Bone marrow (tissue), 2 donors: ENCODE measurements around the gene NANP.
"Not testable (repeated sequence)": the region's sequence is repeated elsewhere in the genome, so short reads cannot be mapped to it uniquely, and the experiment has no call there.

Source experiments
- DNase-seq, 2 donors: peaks; one replicate each; lab custom pipeline; 2025; lab: John Stamatoyannopoulos, UW

The NANP gene

DNA sequence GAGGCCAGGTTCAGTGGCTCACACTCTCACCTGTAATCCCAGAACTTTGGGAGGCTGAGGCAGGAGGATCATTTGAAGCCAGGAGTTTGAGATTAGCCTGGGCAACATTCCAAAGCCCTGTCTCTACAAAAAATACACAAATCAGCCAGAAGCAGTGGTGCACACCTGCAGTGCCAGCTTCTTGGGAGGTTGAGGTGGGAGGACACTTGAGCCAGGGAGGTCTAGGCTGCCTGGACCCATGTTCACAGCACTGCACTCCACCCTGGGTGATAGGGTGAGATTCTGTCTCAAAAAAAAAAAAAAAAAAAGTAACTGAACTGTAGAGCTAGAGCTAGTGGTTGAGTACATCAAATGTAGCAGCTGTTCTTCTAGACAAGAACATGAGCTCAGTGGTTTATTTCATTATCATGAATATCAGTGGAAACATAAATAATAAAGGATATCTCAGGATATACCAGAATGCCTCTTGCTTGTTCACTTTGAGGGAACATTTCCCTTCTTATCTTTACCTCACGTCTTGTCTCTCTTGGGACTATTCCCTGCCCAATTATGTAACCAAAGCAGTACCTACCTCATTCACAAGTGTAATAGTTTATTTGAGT is 17.6 kb downstream of the NANP start:
- DNase-seq = no peak

GRCh38 chr20:25605148-25605547 is 18.7 kb downstream of the NANP start:
- no peak for DNase-seq

GRCh38 chr20:25604611-25605010 is 19.2 kb downstream of the NANP start:
- DNase-seq = no peak

GRCh38 chr20:25602914-25603309 is 20.9 kb downstream of the NANP start:
- DNase-seq = not testable (repeated sequence)

DNA sequence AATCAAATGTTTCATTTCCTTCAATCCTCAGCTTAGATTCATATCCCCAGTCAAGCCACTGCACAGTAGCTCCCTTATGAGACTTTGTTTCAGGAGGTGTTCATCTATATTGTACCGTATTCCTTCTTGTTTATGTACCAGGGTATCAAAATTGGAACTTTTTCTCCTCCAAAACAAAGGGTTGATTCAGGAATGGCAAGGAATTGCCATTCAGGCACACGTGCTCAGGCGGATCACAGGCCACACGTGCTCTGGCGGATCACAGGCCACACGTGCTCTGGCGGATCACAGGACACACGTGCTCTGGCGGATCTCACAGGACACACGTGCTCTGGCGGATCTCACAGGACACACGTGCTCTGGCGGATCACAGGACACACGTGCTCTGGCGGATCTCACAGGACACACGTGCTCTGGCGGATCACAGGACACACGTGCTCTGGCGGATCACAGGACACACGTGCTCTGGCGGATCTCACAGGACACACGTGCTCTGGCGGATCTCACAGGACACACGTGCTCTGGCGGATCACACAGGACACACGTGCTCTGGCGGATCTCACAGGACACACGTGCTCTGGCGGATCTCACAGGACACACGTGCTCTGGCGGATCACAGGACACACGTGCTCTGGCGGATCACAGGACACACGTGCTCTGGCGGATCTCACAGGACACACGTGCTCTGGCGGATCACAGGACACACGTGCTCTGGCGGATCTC is 21.5 kb downstream of the NANP start:
- not testable (repeated sequence) for DNase-seq

- no peak for DNase-seq
Measured at GRCh38 chr20:25601659-25602058, 22.2 kb downstream of the NANP start.

DNA sequence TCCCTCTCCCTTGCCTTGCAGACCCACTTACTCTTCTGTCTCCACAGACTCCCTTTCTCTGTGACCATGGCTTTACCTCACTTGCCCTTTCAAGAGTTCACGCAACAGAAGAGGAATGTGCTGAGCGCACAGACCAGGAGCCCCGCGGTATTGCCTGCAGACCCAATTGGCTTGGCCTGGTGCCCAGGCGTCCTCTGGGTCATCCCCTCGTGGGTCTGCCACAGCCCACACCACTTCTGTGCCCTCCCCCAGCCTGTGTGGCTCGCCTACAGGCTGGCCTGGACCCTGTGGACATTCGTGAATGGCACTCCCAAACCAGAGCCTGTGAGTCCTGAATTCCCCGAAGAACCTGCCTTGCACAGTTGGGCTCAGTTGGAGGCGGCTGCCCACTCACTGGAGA is 23.2 kb downstream of the NANP start:
- DNase-seq = no peak

GRCh38 chr20:25592135-25592852 is 31.5 kb downstream of the NANP start:
- DNase-seq = no peak

- not testable (repeated sequence) for DNase-seq
Measured at GRCh38 chr20:25590778-25591177, 33.0 kb downstream of the NANP start.

DNA sequence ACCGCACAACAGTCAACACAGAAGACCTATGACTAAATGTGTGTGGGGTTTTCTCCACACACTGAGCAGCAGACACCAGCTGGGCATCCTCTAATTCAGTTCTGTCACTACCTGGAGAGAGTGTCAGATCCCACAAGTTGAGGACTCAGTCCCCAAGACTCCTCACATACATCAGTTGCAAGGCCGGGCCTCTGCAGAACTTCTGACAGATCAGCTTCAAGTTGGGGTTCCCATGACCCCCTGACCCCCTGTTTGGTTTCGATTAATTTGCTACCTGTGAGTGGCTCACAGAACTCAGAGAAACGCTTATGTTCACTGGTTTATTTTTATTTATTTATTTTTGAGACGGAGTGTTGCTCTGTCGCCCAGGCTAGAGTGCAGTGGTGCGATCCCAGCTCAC is 35.3 kb downstream of the NANP start:
- DNase-seq = no peak

- DNase-seq = no peak
Measured at GRCh38 chr20:25587536-25587935, 36.3 kb downstream of the NANP start.

DNA sequence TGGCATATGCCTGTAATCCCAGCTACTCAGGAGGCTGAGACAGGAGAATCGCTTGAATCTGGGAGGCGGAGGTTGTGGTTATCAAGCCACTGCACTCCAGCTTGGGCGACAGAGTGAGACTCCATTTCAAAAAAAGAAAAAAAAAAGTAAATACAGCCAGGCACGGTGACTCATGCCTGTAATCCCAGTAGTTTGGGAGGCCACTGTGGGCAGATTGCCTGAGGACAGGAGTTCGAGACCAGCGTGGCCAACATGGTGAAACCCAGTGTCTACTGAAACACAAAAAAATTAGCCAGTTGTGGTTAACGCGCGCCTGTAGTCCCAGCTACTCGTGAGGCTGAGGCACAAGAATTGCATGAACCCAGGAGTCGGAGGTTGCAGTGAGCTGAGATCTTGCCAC is 36.9 kb downstream of the NANP start:
- no peak for DNase-seq

DNA sequence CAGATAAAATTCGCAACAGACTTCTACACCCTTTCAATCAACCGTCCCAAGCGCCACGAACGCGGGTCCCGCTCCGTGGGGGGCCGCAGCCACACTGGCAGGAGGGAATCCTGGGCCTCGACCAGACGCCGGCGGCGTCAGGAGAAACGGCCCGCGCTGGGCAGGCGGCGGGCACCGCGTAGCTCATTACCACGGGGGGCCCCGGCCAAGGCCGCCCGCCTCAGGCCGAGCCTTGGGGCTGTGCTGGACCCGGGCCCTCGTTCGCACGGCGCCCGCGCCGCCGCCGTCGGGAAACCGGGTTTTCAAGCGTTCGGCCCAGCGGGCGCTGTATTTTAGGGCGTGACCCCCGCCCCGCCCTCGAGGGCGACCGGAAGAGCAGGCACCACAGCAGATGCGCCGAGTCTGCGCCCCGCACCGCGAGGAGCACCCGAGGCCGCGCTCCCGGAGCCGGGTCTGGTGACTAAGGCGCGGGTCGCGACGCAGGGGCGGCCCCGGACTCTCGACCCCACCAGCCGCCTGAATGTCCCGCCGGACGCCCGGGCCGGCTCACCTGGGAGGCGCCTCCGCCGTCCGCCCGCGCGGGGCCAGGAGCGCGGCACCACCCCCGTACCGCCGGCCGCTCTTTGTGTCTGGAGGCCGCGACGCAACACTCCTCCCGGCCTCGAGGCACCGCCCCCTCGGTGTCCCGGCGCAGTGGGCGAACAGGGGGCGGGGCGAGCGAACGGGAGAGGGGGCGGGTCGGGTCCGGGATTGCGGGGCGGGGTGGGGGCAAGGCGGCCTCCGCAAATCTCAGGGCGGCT is 38.7 kb downstream of the NANP start, which contains the start of gene NINL:
TSS of gene NINL (minus strand) at position 627 of the 800 bp plus-strand sequence. CDS start 58,944 bp downstream, outside the sequence.
- DNase-seq = no peak

GRCh38 chr20:25583607-25584006 is 40.2 kb downstream of the NANP start:
- DNase-seq = not testable (repeated sequence)

DNA sequence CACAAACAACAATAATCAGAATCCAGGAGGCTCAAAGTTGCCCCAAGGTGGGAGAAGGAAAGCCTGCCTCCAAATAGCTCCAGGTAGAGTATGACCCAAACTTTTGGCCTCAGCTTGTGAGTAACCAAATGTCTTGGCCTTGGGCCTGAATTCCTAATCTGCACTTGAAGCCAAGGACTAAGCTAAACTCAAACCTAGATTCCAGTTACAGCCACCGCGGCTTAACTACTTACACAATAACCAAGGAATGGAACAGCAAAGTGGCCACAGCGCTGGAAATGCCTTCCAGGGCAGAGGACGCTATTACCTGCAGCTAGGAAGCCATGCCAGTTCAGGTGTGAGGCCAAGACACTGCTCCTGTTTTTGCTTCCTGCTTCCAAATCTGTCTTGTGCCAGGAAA is 43.1 kb downstream of the NANP start:
- no peak for DNase-seq

DNA sequence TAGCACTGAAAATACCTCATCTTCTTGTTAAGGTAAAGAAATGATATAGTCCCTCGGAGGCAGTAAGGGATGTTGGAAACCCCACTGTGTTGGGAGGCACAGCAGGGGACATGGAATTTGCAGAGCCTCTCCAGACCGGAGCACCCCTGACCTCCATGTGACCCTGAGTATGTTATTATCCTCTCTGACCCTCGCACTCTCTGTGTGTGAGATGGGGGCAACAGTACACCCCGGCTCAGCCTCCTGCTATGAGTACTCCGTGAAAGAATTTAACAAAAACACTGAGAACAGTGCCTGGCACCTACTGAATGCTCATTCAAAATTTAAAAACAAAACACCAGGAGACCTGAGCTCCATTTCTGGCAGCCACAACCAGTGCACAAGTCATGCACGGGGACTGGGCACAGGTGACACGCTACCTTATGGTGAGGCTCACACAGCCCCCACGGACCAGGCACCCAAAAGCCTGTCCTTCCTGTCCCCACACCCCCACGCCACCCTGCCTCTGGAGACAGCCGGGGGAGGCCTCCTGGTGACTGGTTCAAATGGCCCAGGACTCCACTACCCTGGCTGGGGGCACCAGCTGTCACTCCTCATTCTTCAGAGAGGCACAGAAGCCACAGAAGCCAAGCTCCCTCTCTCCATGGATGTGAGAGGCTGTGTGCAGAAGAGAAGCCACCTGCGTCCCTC is 44.6 kb downstream of the NANP start:
- DNase-seq = no peak

DNA sequence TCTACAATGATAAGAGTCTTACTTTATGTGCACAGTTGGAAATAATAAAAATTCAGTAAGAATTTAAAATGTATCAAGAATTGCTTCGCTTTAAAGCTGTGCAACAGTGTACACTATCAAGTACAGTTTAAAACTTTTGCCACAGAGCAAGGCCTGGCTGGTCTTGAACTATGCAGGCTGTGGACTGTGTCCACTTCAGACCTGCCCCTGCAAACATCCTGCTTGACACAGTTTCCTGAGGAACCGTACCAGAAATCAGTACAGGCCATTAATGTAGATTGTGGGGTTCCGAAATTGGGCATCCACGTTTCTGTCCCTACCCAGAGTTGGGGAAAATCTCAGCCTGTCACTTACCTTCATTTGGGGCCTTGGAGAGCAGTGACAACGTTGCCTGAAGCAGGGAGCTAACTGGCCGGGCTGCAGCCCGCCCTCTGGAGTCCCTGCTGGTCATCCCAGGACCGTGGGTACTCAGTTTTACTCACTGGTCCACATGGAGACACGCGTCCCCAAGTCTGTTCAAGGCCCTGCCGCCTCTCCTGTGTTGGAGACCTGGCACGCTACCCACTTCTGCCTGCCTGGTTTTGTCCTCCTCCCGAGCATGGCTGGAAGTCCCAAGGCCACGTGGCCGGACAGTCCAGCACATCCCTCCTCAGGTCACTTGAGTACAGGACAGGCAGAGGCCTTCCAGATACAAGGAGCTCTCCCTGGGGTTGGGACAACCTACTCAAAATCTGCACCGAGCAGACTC is 46.9 kb downstream of the NANP start:
- no peak for DNase-seq

GRCh38 chr20:25574411-25574810 is 49.4 kb downstream of the NANP start:
- DNase-seq = no peak

DNA sequence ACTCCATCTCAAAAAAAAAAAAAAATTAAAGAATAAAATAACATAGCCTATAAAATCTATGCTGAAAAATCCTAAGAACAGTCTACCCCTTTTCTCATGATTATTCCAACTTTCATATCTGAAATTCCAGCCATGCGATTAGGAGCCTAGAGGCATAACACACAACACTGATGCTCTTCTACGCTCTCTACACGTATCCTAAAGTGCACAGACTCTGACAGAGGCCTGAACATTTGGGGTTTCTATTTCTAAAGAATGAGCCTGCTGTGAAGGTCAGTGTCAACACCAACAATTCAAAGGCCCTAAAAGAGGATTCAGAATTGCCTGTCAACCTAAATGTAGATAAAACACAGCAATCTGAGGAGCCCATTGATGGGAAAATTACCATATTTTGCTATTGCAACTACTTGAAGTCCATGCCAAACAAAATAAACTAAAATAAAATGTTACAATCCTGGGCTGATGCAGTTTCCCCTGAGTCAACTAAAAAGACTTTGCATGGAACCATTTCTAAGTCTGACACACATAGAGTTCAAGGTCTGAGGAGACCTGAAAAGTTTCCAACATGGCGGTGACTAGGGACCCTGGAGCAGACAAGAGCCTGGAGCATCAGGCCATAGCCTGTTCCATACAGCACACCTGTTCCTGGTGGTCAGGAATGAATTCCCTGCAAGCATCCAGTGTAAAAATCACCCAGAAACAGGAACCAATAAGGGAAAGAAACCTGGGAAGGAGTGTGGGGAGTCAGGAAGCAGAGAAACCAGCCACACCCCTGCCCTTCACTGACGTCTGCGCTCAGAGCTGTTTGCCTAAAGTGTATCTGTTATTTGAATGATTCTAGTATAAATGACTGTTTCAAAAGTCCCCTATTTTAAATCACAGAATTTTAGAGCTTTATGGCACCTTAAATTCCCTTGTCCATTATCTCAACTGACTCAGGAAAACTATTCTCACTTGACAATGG is 50.2 kb downstream of the NANP start:
- no peak for DNase-seq

DNA sequence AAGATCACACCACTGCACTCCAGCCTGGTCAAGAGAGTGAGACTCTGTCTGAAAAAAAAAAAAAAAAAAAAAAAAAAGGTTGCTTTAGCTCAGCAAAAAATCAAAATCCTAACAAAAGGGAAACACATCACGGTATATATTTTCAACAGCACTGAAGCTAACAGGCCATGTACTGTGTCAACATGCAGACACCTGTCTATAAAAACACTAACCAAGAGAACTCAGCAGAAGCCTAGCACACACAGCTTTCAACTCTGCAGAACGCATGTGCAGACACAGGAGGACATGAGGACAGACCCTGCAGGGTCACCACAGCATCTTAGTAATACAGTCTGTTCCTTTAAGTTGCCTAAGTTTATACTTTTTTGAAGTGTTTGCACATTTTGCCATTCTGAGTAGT is 52.0 kb downstream of the NANP start:
- no peak for DNase-seq
